Adrenal gland (tissue), 5 donors: ENCODE data around the gene PGBD5.

ENCODE experiments used
- CTCF ChIP-seq, 6 experiments: fragments of 450-650 bp in 4 of 6; fragments of 200-600 bp in 2 of 6; sonication (generic) in 1 of 6; IDR thresholded peaks; 1 replicate in 5 of 6; 2 replicates in 1 of 6; pipeline versions ENCODE4 v1.5.1 to v1.8.0; 2016 to 2021; ENCODE audit warnings: antibody characterized with exemption in 6 of 6, mild to moderate bottlenecking in 2 of 6, moderate library complexity in 1 of 6
- POLR2A ChIP-seq, 2 donors: fragments of 450-650 bp; IDR thresholded peaks; one replicate each; pipeline ENCODE4 v1.6.1; 2017; ENCODE audit warnings: antibody characterized with exemption in 2 of 2, mild to moderate bottlenecking in 2 of 2, moderate library complexity in 1 of 2
- donor health status: DM: no; HTN: no; CAD: no.

GRCh38 chr1:230427981-230428380, 1.8 kb upstream of the PGBD5 start:
- TF ChIP-seq CTCF (IDR thresholded peaks at IDR 0.05): no peak
- TF ChIP-seq POLR2A (IDR thresholded peaks at IDR 0.05): no peak
